ENCODE results near the gene PRR19.

GRCh38 chr19:42261763-42262162 lies 40.2 kb upstream of the PRR19 start:
- TF ChIP-seq POLR2AphosphoS5 (IDR thresholded peaks at IDR 0.05; ENCODE audit: low read depth, low read length) (no peak), REST (IDR thresholded peaks at IDR 0.05; ENCODE audit: insufficient read depth in 1 of 2, low read depth in 2 of 2, low read length in 2 of 2) (no peak), SIN3A (IDR thresholded peaks at IDR 0.05; ENCODE audit: borderline replicate concordance, insufficient read depth, low read length) (no peak)
